GM19463 (cell line): ENCODE measurements around the gene TOM1L1.

Experiments used
- ATAC-seq: cut with Tn5 transposase; IDR thresholded peaks from one replicate; pipeline ENCODE4 v1.9.1; 2021; ENCODE audit warnings: mild to moderate bottlenecking, moderate library complexity; ENCODE audit not compliant: unreplicated experiment

TOM1L1 gene

DNA sequence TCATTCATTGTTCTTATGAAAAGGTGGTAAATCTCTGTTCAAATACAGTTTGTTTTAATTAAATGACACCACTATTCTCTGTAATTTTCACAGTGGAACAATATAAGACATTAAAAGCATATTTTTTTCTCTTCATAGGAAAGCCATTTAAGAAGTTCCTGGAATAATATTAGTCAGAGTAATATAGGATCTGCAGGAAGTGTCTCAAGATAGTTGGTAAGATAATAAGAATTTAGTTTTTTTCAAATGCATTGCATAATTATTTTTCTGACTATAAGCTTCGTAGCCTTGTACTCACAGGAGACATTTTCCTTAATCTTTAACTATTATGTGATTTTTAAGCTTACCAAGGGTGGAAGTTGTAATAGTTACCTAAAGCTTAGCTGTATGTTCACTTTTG lies 84.8 kb downstream of the TOM1L1 start:
- no peak for ATAC-seq

DNA sequence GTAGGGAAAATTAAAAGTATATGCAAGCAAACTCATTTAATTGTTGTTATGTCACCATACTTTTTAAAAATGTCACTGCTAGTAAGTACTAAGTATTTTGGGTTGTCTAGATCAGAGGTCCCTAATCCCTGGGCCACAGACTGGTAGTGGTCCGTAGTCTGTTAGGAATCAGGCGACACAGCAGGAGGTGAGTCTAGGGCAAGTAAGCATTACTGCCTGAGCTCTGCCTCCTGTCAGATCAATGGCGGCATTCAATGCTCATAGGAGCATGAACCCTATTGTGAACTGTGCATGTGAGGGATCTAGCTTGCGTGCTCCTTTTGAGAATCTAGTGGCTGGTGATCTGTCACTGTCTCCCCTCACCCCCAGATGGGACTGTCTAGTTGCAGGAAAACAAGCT lies 89.5 kb downstream of the TOM1L1 start:
- no peak for ATAC-seq

DNA sequence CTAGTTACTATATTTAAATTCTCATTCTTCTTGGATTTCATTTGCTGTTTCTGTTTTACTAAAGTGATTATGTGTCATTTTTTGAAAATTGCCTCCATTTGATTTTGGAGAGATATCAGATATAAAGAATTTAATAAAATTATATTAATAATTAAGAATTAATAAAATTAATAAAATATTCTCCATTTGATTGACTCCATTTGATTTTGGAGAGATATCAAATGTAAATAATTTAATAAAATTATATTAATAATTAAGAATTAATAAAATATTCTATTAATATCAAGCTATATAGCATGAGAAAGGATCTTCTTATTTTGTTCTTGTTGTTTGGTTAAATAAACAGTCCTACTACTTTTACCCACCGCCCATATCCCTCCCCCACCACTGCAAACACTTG lies 90.9 kb downstream of the TOM1L1 start:
- ATAC-seq, result no peak

- ATAC-seq, result peak; percentile 63
These were observed 92.4 kb downstream of the TOM1L1 start for GRCh38 chr17:54992797-54993639.

GRCh38 chr17:54996441-54996840 lies 95.8 kb downstream of the TOM1L1 start:
- no peak for ATAC-seq

- ATAC-seq, result no peak
These were observed 101.8 kb downstream of the TOM1L1 start for GRCh38 chr17:55002458-55002857.

GRCh38 chr17:55004484-55004883 lies 103.8 kb downstream of the TOM1L1 start:
- no peak for ATAC-seq

- no peak for ATAC-seq
These were observed 104.9 kb downstream of the TOM1L1 start for GRCh38 chr17:55005520-55005919.
